GM12878 (cell line): ENCODE measurements around the gene RECQL5. TPM values are rescaled to one million over a fixed set of nuclear protein-coding genes. Genes with fewer than 3 reads are reported as not detected.

Source experiments
- ATAC-seq: fragments of 200-7000 bp; cut with Tn5 transposase; 3 replicates; pipeline ENCODE4 v1.9.1; 2020; ENCODE audit warnings: mild to moderate bottlenecking, moderate library complexity
- BruUV-seq: library from RNA; stranded (reverse); fragments of 400-500 nt; replicated peaks from 2 replicates; lab custom pipeline; 2021; lab: Mats Ljungman, UMichigan
- CTCF ChIA-PET: fragments of 300-600 bp; sonication (Branson Sonifier 250); formaldehyde crosslinking; extraction: SDS; loops from one replicate; lab custom pipeline; 2021; ENCODE audit warnings: inconsistent platforms; lab: Yijun Ruan, JAX
- POLR2A ChIA-PET: fragments of 350-600 bp; formaldehyde crosslinking; extraction: SDS; loops from one replicate; lab custom pipeline; 2021; ENCODE audit warnings: inconsistent platforms; lab: Charles Lee
- RAD21 ChIA-PET: fragments of 300-600 bp; sonication (Branson Sonifier 250); formaldehyde crosslinking; loops from one replicate; lab custom pipeline; 2023; ENCODE audit warnings: antibody characterized with exemption; ENCODE audit not compliant: unreplicated experiment; lab: Charles Lee
- SMC1A ChIA-PET: fragments of 300-600 bp; sonication (Branson Sonifier 250); formaldehyde crosslinking; loops from one replicate; lab custom pipeline; 2023; ENCODE audit not compliant: unreplicated experiment, uncharacterized antibody; lab: Charles Lee
- DNase-seq: peaks from one replicate; pipeline ENCODE4 v3.0.0-alpha.2; 2011; ENCODE audit warnings: low read depth, low spot score
- FAIRE-seq: peaks from 3 replicates; lab custom pipeline; 2011; peaks lifted over from hg19 to GRCh38; lab: Jason Lieb, UNC
- H2AFZ ChIP-seq: 2 replicates; pipeline ENCODE4 v1.6.0; 2011; ENCODE audit warnings: low read depth, low read length, control low read depth; ENCODE audit not compliant: control insufficient read depth
- H3K27ac ChIP-seq: 2 replicates; pipeline ENCODE4 v1.5.1; 2011; ENCODE audit warnings: control low read depth; ENCODE audit not compliant: control insufficient read depth, insufficient read depth
- H3K27me3 ChIP-seq, 2 experiments: replicated peaks in 1 of 2; 2 replicates each; pipeline versions ENCODE4 v1.6.0 to v1.6.1; 2011; ENCODE audit warnings: low read length in 1 of 2; ENCODE audit not compliant: control insufficient read depth in 2 of 2, insufficient read depth in 2 of 2
- H3K36me3 ChIP-seq, 2 experiments: 2 replicates each; pipeline ENCODE4 v1.5.1; 2011; ENCODE audit warnings: low read length in 1 of 2; ENCODE audit not compliant: control insufficient read depth in 2 of 2, insufficient read depth in 2 of 2
- H3K4me1 ChIP-seq: 2 replicates; pipeline ENCODE4 v1.6.1; 2011; ENCODE audit warnings: mild to moderate bottlenecking, low read length, moderate library complexity, mixed read lengths; ENCODE audit not compliant: control insufficient read depth, insufficient read depth
- H3K4me2 ChIP-seq: 2 replicates; pipeline ENCODE4 v1.6.0; 2011; ENCODE audit warnings: control low read depth; ENCODE audit not compliant: control insufficient read depth, insufficient read depth
- H3K4me3 ChIP-seq: fragments of 200-600 bp; sonication (generic); 2 replicates; pipeline ENCODE4 v1.5.1; 2016
- H3K79me2 ChIP-seq: 2 replicates; pipeline ENCODE4 v1.6.0; 2011; ENCODE audit warnings: low read length; ENCODE audit not compliant: control insufficient read depth, insufficient read depth
- H3K9ac ChIP-seq: 2 replicates; pipeline ENCODE4 v1.8.0; 2011; ENCODE audit warnings: low read length, control low read depth, mixed read lengths; ENCODE audit not compliant: control insufficient read depth, insufficient read depth
- H3K9me3 ChIP-seq: replicated peaks from 3 replicates; pipeline ENCODE4 v1.5.1; 2011; ENCODE audit warnings: mild to moderate bottlenecking, low read length; ENCODE audit not compliant: control insufficient read depth, insufficient read depth
- H4K20me1 ChIP-seq: 2 replicates; pipeline ENCODE4 v1.6.0; 2011; ENCODE audit not compliant: control insufficient read depth, insufficient read depth
- ASH2L ChIP-seq: fragments of 300-600, 200-600 bp; sonication (generic); IDR thresholded peaks from 2 replicates; pipeline ENCODE4 v1.6.1; 2017; ENCODE audit warnings: low read depth, mild to moderate bottlenecking, borderline replicate concordance
- ATF2 ChIP-seq: IDR thresholded peaks from 2 replicates; pipeline ENCODE4 v1.6.1; 2012; ENCODE audit warnings: low read length, inconsistent platforms
- BMI1 ChIP-seq: fragments of 450-650 bp; IDR thresholded peaks from 2 replicates; pipeline ENCODE4 v1.6.1; 2016; ENCODE audit warnings: mild to moderate bottlenecking, moderate library complexity, borderline replicate concordance
- EED ChIP-seq: sonication (generic); IDR thresholded peaks from 2 replicates; pipeline ENCODE4 v1.6.1; 2016; ENCODE audit warnings: antibody characterized with exemption, low read depth
- EGR1 ChIP-seq, 2 experiments: IDR thresholded peaks; 1 replicate in 1 of 2; 2 replicates in 1 of 2; pipeline ENCODE4 v1.6.1; 2011 to 2012; ENCODE audit warnings: low read depth in 2 of 2, low read length in 2 of 2, borderline replicate concordance in 1 of 2, mild to moderate bottlenecking in 1 of 2, moderate library complexity in 1 of 2
- HCFC1 ChIP-seq: fragments of 150-350 bp; IDR thresholded peaks from 2 replicates; pipeline ENCODE4 v1.6.1; 2014; ENCODE audit warnings: low read length
- JUNB ChIP-seq: IDR thresholded peaks from 2 replicates; pipeline ENCODE4 v1.6.1; 2016; ENCODE audit warnings: antibody characterized with exemption, mild to moderate bottlenecking
- JUND ChIP-seq: IDR thresholded peaks from 2 replicates; pipeline ENCODE4 v1.6.1; 2012; ENCODE audit warnings: low read depth, mild to moderate bottlenecking, low read length, improper control_type of control experiment, moderate library complexity
- NRF1 ChIP-seq: conservative IDR thresholded peaks from 2 replicates; pipeline ENCODE4 v1.6.1; 2011; ENCODE audit warnings: mild to moderate bottlenecking, low read depth, low read length, improper control_type of control experiment
- POLR2A ChIP-seq: IDR thresholded peaks from 2 replicates; pipeline ENCODE4 v1.6.1; 2011; ENCODE audit warnings: low read depth, mild to moderate bottlenecking, low read length
- SMC3 ChIP-seq: IDR thresholded peaks from 2 replicates; pipeline ENCODE4 v1.6.1; 2011; ENCODE audit warnings: low read length, improper control_type of control experiment, borderline replicate concordance
- ZNF24 ChIP-seq: fragments of 450-650 bp; IDR thresholded peaks from 2 replicates; pipeline ENCODE4 v1.6.1; 2017; ENCODE audit warnings: antibody characterized with exemption, mild to moderate bottlenecking
- WGBS: methylation state at CpG from one replicate; pipeline ENCODE4 v1.1.6; 2016; ENCODE audit warnings: low lambda C conversion rate; ENCODE audit not compliant: insufficient replicate concordance, insufficient coverage; ENCODE audit errors: missing lambda C conversion rate; 5-methylcytosine and 5-hydroxymethylcytosine counted together
- in situ Hi-C: fragments of 300-500 bp; cut with MboI; formaldehyde crosslinking; loops from 9 replicates; pipeline ENCODE4 v1.14.3; 2018; ENCODE audit warnings: mixed read lengths
- intact Hi-C: fragments of 100-400 bp; cut with micrococcal nuclease; formaldehyde crosslinking; loops from one replicate; pipeline ENCODE4 v1.14.2; 2022; ENCODE audit not compliant: unreplicated experiment
- polyA plus RNA-seq, 11 experiments: library from polyadenylated mRNA; depleted of rRNA in 4 of 11; unstranded in 6 of 11; stranded (reverse) in 5 of 11; fragments of >200 nt; fragmentation: Nextera tagmentation in 4 of 11; fragmentation: Illumina TruSeq in 1 of 11; extraction: Ambion mirVana in 4 of 11; extraction: Trizol in 1 of 11; gene quantifications; 1 replicate in 1 of 11; 2 replicates in 10 of 11; pipeline versions ENCODE4 v1.2.1 to v1.2.3, GENCODE V29; 2011 to 2016; ENCODE audit warnings: inconsistent platforms in 2 of 11, missing spikeins in 2 of 11, low read depth in 1 of 11
- total RNA-seq, 4 experiments: library from RNA; depleted of rRNA in 3 of 4; stranded (reverse); fragments of >200 nt in 3 of 4; fragmentation: Illumina TruSeq in 1 of 4; extraction: Trizol in 1 of 4; gene quantifications; 2 replicates each; pipeline versions ENCODE4 v1.2.1 to v1.2.3, GENCODE V29; 2013 to 2021

Gene RECQL5
- total and polyA plus RNA-seq, 10 of the 15 experiments (the other 5 are each of a cell fraction or from before 2014, with no cell fraction given): 3.6 to 30.6 (median 20.1) TPM

DNA sequence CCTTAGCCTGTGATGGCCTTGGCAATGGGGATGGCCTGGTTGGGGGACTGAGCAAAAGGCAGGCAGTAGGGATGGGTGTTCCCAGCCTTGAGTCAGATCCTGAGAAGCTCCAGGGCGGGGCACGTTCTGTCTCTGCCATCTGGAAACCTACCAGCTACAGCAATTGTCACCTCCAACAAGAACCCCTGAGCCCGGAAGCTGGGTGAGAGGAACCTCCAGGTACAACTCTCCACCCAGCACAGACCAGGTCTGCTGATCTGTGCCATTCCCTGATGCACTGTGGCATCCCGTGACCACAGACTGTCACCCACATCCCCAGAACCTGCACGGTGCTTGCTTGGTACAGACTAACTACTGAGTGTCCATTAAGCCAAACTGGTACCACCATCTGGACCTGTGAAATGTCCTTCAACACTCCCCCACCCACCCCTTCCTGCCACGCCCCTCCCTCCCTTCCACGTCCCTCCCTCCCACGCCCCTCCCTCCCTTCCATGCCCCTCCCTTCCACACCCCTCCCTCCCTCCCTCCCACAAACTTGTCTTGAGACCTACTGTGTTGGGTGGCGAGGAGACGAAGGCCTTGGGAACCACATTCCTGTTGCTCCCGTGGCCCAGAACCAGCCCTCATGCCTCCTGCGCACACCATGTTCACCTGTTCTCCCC is 62.8 kb downstream of the RECQL5 start:
- DNase-seq: no peak
- H3K27me3 ChIP-seq: no peaks in the 10 kb centered on the region
- H3K9me3 ChIP-seq: no peaks in the 10 kb centered on the region
- ChIA-PET POLR2A (no interaction called here), SMC1A (interaction anchor here (1.4 kb wide), 1 partner anchor 145 kb away, joined by 5 read pairs; no protein-coding TSS in a partner anchor), CTCF (interaction anchor here (0.7 to 7.1 kb wide), 4 partner anchors 13 to 145 kb away, joined by 3 to 164 read pairs (median 4); partner anchors contain the start of gene SMIM5)
- H3K79me2 ChIP-seq: no peaks in the 10 kb centered on the region
- H3K4me2 ChIP-seq: no peak overlapping the region
- H3K4me3 ChIP-seq: no peak overlapping the region
- in situ Hi-C loops: no loop called here
- BruUV-seq: no TSS peak
- no peak overlapping the region for H3K27ac ChIP-seq
- 69% methylated on average over 7 of the region's 12 CpGs for WGBS
- no peak overlapping the region for H2AFZ ChIP-seq
- no peaks in the 10 kb centered on the region for H3K36me3 ChIP-seq
- H3K9ac ChIP-seq: no peak overlapping the region
- no peak for TF ChIP-seq POLR2A
- TF ChIP-seq ASH2L: no peak
- no peak for TF ChIP-seq JUNB
- TF ChIP-seq EED: no peak
- no peak for TF ChIP-seq EGR1 (IDR thresholded peaks at IDR 0.05; ENCODE audit: borderline replicate concordance in 1 of 2, low read depth in 2 of 2, low read length in 2 of 2)
- TF ChIP-seq JUND: no peak
- no peak for TF ChIP-seq BMI1
- TF ChIP-seq ZNF24: no peak
- no peak for TF ChIP-seq SMC3
- TF ChIP-seq HCFC1: no peak
- no peak for TF ChIP-seq ATF2
- no peak for TF ChIP-seq NRF1
- TF ChIP-seq, all 136 proteins: peak for 0
- FAIRE-seq: no peak
- intact Hi-C loops: no loop called here
- Histone ChIP-seq H3K4me1 (no peaks in the 10 kb centered on the region), H4K20me1 (no peaks in the 10 kb centered on the region; the same call in 1 of the 2 replicates)
- no peak; the same call in 2 of the 3 replicates for ATAC-seq
- RAD21 ChIA-PET: interaction anchor here (0.7 kb wide), 1 partner anchor 30 kb away, joined by 3 read pairs; no protein-coding TSS in a partner anchor
